HepG2 (cell line): Measurements from ENCODE around the gene HMCN1. TPM values are rescaled to one million over a fixed set of nuclear protein-coding genes. Genes with fewer than 3 reads are reported as not detected.

Experiments
- ATAC-seq: fragments of 200-7000 bp; cut with Tn5 transposase; 3 replicates; pipeline ENCODE4 v1.9.1; 2020; ENCODE audit warnings: mild to moderate bottlenecking, moderate library complexity
- BruUV-seq: library from RNA; stranded (reverse); fragments of 400-500 nt; replicated peaks from 2 replicates; lab custom pipeline; 2021; lab: Mats Ljungman, UMichigan
- CTCF ChIA-PET: fragments of 300-600 bp; formaldehyde crosslinking; extraction: SDS; loops from one replicate; lab custom pipeline; 2021; ENCODE audit warnings: low total read pairs, inconsistent platforms, low intra/inter-chr PET ratio; lab: Yijun Ruan, JAX
- POLR2A ChIA-PET: fragments of 350-600 bp; sonication (Branson Sonifier 250); formaldehyde crosslinking; loops from one replicate; lab custom pipeline; 2020; ENCODE audit warnings: antibody characterized with exemption, inconsistent platforms; lab: Yijun Ruan, JAX
- DNase-seq: peaks from one replicate; pipeline ENCODE4 v3.0.0-alpha.2; 2015; ENCODE audit warnings: low spot score
- FAIRE-seq: peaks from 3 replicates; lab custom pipeline; 2011; peaks lifted over from hg19 to GRCh38; lab: Jason Lieb, UNC
- H2AFZ ChIP-seq: one replicate; pipeline ENCODE4 v1.6.1; 2011; ENCODE audit warnings: low read length, inconsistent platforms
- H3K27ac ChIP-seq: fragments of 300-600 bp; 3 replicates; pipeline ENCODE4 v1.8.0; 2011; ENCODE audit warnings: mixed run types, mild to moderate bottlenecking, mixed read lengths, low read length, inconsistent platforms; ENCODE audit not compliant: insufficient read depth; ENCODE audit errors: extremely low read length
- H3K27me3 ChIP-seq, 2 experiments: fragments of 200-600 bp in 1 of 2; 2 replicates in 1 of 2; 3 replicates in 1 of 2; pipeline versions ENCODE4 v1.6.0 to v1.8.0; 2011; ENCODE audit warnings: low read length in 2 of 2, mild to moderate bottlenecking in 2 of 2, moderate library complexity in 2 of 2, inconsistent platforms in 1 of 2; ENCODE audit not compliant: insufficient read depth in 2 of 2, control insufficient read depth in 1 of 2
- H3K36me3 ChIP-seq, 2 experiments: fragments of 200-600 bp in 1 of 2; replicated peaks in 1 of 2; 2 replicates in 1 of 2; 3 replicates in 1 of 2; pipeline versions ENCODE4 v1.5.1 to v1.8.0; 2011; ENCODE audit warnings: low read length in 2 of 2, inconsistent platforms in 1 of 2; ENCODE audit not compliant: insufficient read depth in 2 of 2, control insufficient read depth in 1 of 2
- H3K4me1 ChIP-seq: 2 replicates; pipeline ENCODE4 v1.5.1; 2012; ENCODE audit warnings: low read length, inconsistent platforms; ENCODE audit not compliant: insufficient read depth
- H3K4me2 ChIP-seq: 2 replicates; pipeline ENCODE4 v1.6.0; 2011; ENCODE audit warnings: low read depth, low read length, inconsistent platforms
- H3K4me3 ChIP-seq, 3 experiments: fragments of 200-600 bp in 1 of 3; sonication (generic), shearing (Covaris generic) in 1 of 3; replicated peaks in 1 of 3; 2 replicates each; pipeline ENCODE4 v1.5.1; 2011 to 2016; ENCODE audit warnings: low read length in 3 of 3, inconsistent platforms in 2 of 3, low read depth in 2 of 3, mild to moderate bottlenecking in 2 of 3, control low read depth in 1 of 3, mixed read lengths in 1 of 3; ENCODE audit not compliant: insufficient read depth in 1 of 3
- H3K79me2 ChIP-seq: one replicate; pipeline ENCODE4 v1.6.1; 2011; ENCODE audit warnings: low read length, inconsistent platforms; ENCODE audit not compliant: insufficient read depth
- H3K9ac ChIP-seq: 2 replicates; pipeline ENCODE4 v1.6.0; 2011; ENCODE audit warnings: mild to moderate bottlenecking, low read depth, low read length, inconsistent platforms; ENCODE audit not compliant: insufficient read depth
- H3K9me3 ChIP-seq: 2 replicates; pipeline ENCODE4 v1.5.1; 2012; ENCODE audit warnings: mild to moderate bottlenecking, low read length
- H4K20me1 ChIP-seq: 2 replicates; pipeline ENCODE4 v1.6.0; 2011; ENCODE audit warnings: inconsistent platforms, mild to moderate bottlenecking, low read length, moderate library complexity; ENCODE audit not compliant: insufficient read depth
- AGO2 ChIP-seq: fragments of 200-400 bp; formaldehyde crosslinking; optimal IDR thresholded peaks from 2 replicates; pipeline ENCODE3; 2017; ENCODE audit warnings: mild to moderate bottlenecking, low read depth, low read length, moderate library complexity
- CBX5 ChIP-seq: sonication (generic); formaldehyde crosslinking; IDR thresholded peaks from 2 replicates; pipeline ENCODE4 v1.4.0; 2020; ENCODE audit warnings: missing genetic modification reagents, borderline replicate concordance
- FIP1L1 ChIP-seq: fragments of 200-400 bp; formaldehyde crosslinking; IDR thresholded peaks from 2 replicates; pipeline ENCODE4 v1.6.1; 2018; ENCODE audit warnings: low read depth, mild to moderate bottlenecking, low read length, moderate library complexity, borderline replicate concordance; ENCODE audit not compliant: insufficient read depth
- GABPB1 ChIP-seq: IDR thresholded peaks from 2 replicates; pipeline ENCODE4 v1.6.1; 2016; ENCODE audit warnings: mild to moderate bottlenecking, missing genetic modification reagents, moderate library complexity, missing compliant biosample characterization
- IRX3 ChIP-seq: sonication (generic); formaldehyde crosslinking; IDR thresholded peaks from 2 replicates; pipeline ENCODE4 v1.8.1; 2023; ENCODE audit warnings: mild to moderate bottlenecking, low read depth, missing genetic modification reagents, borderline replicate concordance
- NR2C2 ChIP-seq: sonication (generic); formaldehyde crosslinking; IDR thresholded peaks from 2 replicates; pipeline ENCODE4 v1.4.0; 2020; ENCODE audit warnings: missing genetic modification reagents, mild to moderate bottlenecking, moderate library complexity, borderline replicate concordance
- SMARCC2 ChIP-seq: fragments of 450-650 bp; IDR thresholded peaks from 2 replicates; pipeline ENCODE4 v1.6.1; 2017; ENCODE audit warnings: antibody characterized with exemption, mild to moderate bottlenecking
- ZBTB21 ChIP-seq: sonication (generic); formaldehyde crosslinking; IDR thresholded peaks from 2 replicates; pipeline ENCODE4 v1.4.0; 2020; ENCODE audit warnings: missing genetic modification reagents
- ZNF350 ChIP-seq: sonication (generic); formaldehyde crosslinking; IDR thresholded peaks from 2 replicates; pipeline ENCODE4 v1.4.0; 2020; ENCODE audit warnings: mild to moderate bottlenecking, low read depth, missing genetic modification reagents, borderline replicate concordance
- ZNF614 ChIP-seq: IDR thresholded peaks from 2 replicates; pipeline ENCODE4 v1.6.1; 2018; ENCODE audit warnings: missing biosample characterization, missing genetic modification reagents, inconsistent platforms, borderline replicate concordance
- ZNF773 ChIP-seq: sonication (generic); formaldehyde crosslinking; IDR thresholded peaks from 2 replicates; pipeline ENCODE4 v1.4.0; 2020; ENCODE audit warnings: missing genetic modification reagents, borderline replicate concordance
- ZSCAN31 ChIP-seq: sonication (generic); formaldehyde crosslinking; IDR thresholded peaks from 2 replicates; pipeline ENCODE4 v1.5.0; 2020; ENCODE audit warnings: low read depth, mild to moderate bottlenecking, missing genetic modification reagents
- WGBS: methylation state at CpG from one replicate; pipeline ENCODE4 v1.1.6; 2017; ENCODE audit warnings: low lambda C conversion rate; 5-methylcytosine and 5-hydroxymethylcytosine counted together
- in situ Hi-C: cut with HindIII; loops from 2 replicates; pipeline ENCODE4 v1.10.0; 2017; ENCODE audit warnings: low pct_unique_long_range_greater_than_20kb; ENCODE audit not compliant: extremely low pct_ligation_motif_present
- intact Hi-C: fragments of 100-400 bp; cut with micrococcal nuclease; formaldehyde crosslinking; loops from one replicate; pipeline ENCODE4 v1.10.0; 2022; ENCODE audit not compliant: unreplicated experiment
- polyA plus RNA-seq, 8 experiments: library from polyadenylated mRNA; depleted of rRNA in 3 of 8; stranded (reverse) in 7 of 8; unstranded in 1 of 8; fragments of >200 nt; fragmentation: Illumina TruSeq in 4 of 8; extraction: Trizol in 4 of 8; gene quantifications; 2 replicates each; pipeline versions ENCODE4 v1.2.1 to v1.2.3, GENCODE V29; 2011 to 2016; ENCODE audit warnings: low read depth in 4 of 8, missing spikeins in 1 of 8, mixed read lengths in 1 of 8; ENCODE audit not compliant: insufficient read depth in 1 of 8
- total RNA-seq, 5 experiments: library from RNA; depleted of rRNA; stranded (reverse); fragments of >200 nt; fragmentation: Illumina TruSeq; extraction: Trizol; gene quantifications; 2 replicates each; pipeline ENCODE4 v1.2.3, GENCODE V29; 2016; ENCODE audit warnings: low read depth in 1 of 5
- TF ChIP-seq, protein P1 (sequence below): sonication (generic); formaldehyde crosslinking; IDR thresholded peaks from 2 replicates; pipeline ENCODE4 v1.5.1; 2020; ENCODE audit warnings: missing genetic modification reagents, mild to moderate bottlenecking, borderline replicate concordance
- TF ChIP-seq, protein P2 (sequence below): sonication (generic); formaldehyde crosslinking; IDR thresholded peaks from 2 replicates; pipeline ENCODE4 v1.4.0; 2020; ENCODE audit warnings: missing genetic modification reagents

HMCN1 gene
- total and polyA plus RNA-seq, 2 of the 13 experiments (the other 11 are each of a cell fraction or from before 2014, with no cell fraction given) = 0.03 TPM; not detected in 1

DNA sequence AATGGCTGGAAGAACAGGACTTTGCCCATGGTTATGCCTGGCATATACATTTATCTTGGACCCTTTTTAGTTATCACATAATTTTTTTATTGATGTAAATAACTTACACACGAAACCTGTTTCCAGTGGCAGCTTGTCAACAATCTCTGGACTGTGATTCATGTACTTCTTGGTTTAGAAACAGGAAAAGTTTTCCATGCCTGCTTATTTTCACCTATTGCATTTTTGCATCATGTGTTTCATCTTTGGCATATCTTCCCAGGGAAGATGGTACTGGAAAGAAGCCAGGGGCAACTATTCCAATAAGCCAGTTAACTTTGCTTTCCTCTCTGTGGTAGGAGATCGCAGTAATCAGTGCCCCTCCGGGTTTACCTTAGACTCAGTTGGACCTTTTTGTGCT, 430.6 kb downstream of the HMCN1 start:
- H3K4me3 ChIP-seq = no peak overlapping the region

DNA sequence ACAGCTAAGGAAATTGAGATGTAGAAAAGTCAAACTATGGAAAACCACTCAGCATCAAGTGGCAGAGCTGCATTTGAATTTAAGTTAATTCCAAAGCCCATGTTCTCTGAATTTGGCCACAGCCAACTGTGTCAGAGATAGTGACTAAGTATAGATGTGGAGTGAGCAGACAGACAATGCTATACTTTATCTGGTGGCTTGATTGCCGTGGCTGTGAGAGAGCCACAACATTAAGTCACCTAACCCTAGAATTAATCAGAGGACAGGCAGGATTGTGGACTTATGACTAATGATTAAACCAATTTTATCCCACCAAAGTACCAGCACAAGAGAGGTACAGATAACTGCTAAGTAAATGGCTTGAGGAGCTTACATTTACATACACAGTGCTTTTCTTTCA, 431.1 kb downstream of the HMCN1 start:
- H3K27me3 ChIP-seq = no peaks in the 10 kb centered on the region
- WGBS = 0% methylated on average over 1 of the region's 1 CpG
- no peak overlapping the region for H3K9ac ChIP-seq
- no peak overlapping the region for H2AFZ ChIP-seq
- no peak overlapping the region for H3K27ac ChIP-seq
- ChIA-PET POLR2A (no interaction called here), CTCF (no interaction called here)
- H4K20me1 ChIP-seq = no peaks in the 10 kb centered on the region
- no TSS peak for BruUV-seq
- H3K9me3 ChIP-seq = no peaks in the 10 kb centered on the region; the same call in 1 of the 2 replicates
- ATAC-seq = no peak
- FAIRE-seq = no peak
- peaks cover 10% of the 10 kb centered on the region for H3K4me1 ChIP-seq
- no peaks in the 10 kb centered on the region for H3K36me3 ChIP-seq
- DNase-seq = no peak
- no peak overlapping the region for H3K4me2 ChIP-seq
- in situ Hi-C loops = no loop called here
- no peaks in the 10 kb centered on the region for H3K79me2 ChIP-seq
- no peak overlapping the region for H3K4me3 ChIP-seq
- intact Hi-C loops = loop anchor here (5.0 kb wide), 1 partner anchor 467 kb away; no protein-coding TSS in a partner anchor
- TF ChIP-seq, protein P1, sequence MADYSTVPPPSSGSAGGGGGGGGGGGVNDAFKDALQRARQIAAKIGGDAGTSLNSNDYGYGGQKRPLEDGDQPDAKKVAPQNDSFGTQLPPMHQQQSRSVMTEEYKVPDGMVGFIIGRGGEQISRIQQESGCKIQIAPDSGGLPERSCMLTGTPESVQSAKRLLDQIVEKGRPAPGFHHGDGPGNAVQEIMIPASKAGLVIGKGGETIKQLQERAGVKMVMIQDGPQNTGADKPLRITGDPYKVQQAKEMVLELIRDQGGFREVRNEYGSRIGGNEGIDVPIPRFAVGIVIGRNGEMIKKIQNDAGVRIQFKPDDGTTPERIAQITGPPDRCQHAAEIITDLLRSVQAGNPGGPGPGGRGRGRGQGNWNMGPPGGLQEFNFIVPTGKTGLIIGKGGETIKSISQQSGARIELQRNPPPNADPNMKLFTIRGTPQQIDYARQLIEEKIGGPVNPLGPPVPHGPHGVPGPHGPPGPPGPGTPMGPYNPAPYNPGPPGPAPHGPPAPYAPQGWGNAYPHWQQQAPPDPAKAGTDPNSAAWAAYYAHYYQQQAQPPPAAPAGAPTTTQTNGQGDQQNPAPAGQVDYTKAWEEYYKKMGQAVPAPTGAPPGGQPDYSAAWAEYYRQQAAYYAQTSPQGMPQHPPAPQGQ (CRISPR knock-in tag) = no peak
- TF ChIP-seq, protein P2, sequence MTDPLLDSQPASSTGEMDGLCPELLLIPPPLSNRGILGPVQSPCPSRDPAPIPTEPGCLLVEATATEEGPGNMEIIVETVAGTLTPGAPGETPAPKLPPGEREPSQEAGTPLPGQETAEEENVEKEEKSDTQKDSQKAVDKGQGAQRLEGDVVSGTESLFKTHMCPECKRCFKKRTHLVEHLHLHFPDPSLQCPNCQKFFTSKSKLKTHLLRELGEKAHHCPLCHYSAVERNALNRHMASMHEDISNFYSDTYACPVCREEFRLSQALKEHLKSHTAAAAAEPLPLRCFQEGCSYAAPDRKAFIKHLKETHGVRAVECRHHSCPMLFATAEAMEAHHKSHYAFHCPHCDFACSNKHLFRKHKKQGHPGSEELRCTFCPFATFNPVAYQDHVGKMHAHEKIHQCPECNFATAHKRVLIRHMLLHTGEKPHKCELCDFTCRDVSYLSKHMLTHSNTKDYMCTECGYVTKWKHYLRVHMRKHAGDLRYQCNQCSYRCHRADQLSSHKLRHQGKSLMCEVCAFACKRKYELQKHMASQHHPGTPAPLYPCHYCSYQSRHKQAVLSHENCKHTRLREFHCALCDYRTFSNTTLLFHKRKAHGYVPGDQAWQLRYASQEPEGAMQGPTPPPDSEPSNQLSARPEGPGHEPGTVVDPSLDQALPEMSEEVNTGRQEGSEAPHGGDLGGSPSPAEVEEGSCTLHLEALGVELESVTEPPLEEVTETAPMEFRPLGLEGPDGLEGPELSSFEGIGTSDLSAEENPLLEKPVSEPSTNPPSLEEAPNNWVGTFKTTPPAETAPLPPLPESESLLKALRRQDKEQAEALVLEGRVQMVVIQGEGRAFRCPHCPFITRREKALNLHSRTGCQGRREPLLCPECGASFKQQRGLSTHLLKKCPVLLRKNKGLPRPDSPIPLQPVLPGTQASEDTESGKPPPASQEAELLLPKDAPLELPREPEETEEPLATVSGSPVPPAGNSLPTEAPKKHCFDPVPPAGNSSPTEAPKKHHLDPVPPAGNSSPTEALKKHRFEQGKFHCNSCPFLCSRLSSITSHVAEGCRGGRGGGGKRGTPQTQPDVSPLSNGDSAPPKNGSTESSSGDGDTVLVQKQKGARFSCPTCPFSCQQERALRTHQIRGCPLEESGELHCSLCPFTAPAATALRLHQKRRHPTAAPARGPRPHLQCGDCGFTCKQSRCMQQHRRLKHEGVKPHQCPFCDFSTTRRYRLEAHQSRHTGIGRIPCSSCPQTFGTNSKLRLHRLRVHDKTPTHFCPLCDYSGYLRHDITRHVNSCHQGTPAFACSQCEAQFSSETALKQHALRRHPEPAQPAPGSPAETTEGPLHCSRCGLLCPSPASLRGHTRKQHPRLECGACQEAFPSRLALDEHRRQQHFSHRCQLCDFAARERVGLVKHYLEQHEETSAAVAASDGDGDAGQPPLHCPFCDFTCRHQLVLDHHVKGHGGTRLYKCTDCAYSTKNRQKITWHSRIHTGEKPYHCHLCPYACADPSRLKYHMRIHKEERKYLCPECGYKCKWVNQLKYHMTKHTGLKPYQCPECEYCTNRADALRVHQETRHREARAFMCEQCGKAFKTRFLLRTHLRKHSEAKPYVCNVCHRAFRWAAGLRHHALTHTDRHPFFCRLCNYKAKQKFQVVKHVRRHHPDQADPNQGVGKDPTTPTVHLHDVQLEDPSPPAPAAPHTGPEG (CRISPR knock-in tag) = no peak
- no peak for TF ChIP-seq IRX3
- TF ChIP-seq ZNF614 (CRISPR knock-in tag) = no peak
- no peak for TF ChIP-seq SMARCC2
- TF ChIP-seq NR2C2 (CRISPR knock-in tag) = no peak
- no peak for TF ChIP-seq CBX5 (CRISPR knock-in tag)
- TF ChIP-seq GABPB1 (CRISPR knock-in tag) = no peak

More for the DNA sequence above, 430.6 kb downstream of the HMCN1 start:
- WGBS = 37% methylated on average over 3 of the region's 3 CpGs
- H3K9me3 ChIP-seq = no peaks in the 10 kb centered on the region; the same call in 1 of the 2 replicates
- intact Hi-C loops (loop anchor here (5.0 kb wide), 1 partner anchor 468 kb away; no protein-coding TSS in a partner anchor), in situ Hi-C loops (no loop called here)
- H3K9ac ChIP-seq = no peak overlapping the region
- peaks cover 10% of the 10 kb centered on the region for H3K4me1 ChIP-seq
- FAIRE-seq = no peak
- POLR2A ChIA-PET = no interaction called here
- CTCF ChIA-PET = no interaction called here
- BruUV-seq = no TSS peak
- DNase-seq = no peak
- no peaks in the 10 kb centered on the region for H3K79me2 ChIP-seq
- no peak overlapping the region for H3K27ac ChIP-seq
- H4K20me1 ChIP-seq = no peaks in the 10 kb centered on the region
- no peaks in the 10 kb centered on the region for H3K27me3 ChIP-seq
- no peak for TF ChIP-seq ZNF773
- TF ChIP-seq AGO2 = no peak
- TF ChIP-seq ZBTB21 (CRISPR knock-in tag) = no peak
- no peak for TF ChIP-seq ZNF350
- TF ChIP-seq ZSCAN31 (CRISPR knock-in tag) = no peak
- TF ChIP-seq FIP1L1 = no peak
- H2AFZ ChIP-seq = no peak overlapping the region
- H3K36me3 ChIP-seq = no peaks in the 10 kb centered on the region
- H3K4me2 ChIP-seq = no peak overlapping the region
- no peak for ATAC-seq
